Epithelial cell of proximal tubule (primary cell): Measurements from ENCODE around the gene SEMA4A. TPM values are rescaled to one million over a fixed set of nuclear protein-coding genes. Genes with fewer than 3 reads are reported as not detected.
"Not testable (repeated sequence)": the region's sequence is repeated elsewhere in the genome, so short reads cannot be mapped to it uniquely, and the experiment has no call there.

Experiments used
- DNase-seq: peaks from one replicate; pipeline ENCODE4 v3.0.0-alpha.2; 2011; ENCODE audit warnings: low read depth
- H3K4me3 ChIP-seq: 2 replicates; pipeline ENCODE4 v1.5.1; 2011; ENCODE audit warnings: low read depth, mild to moderate bottlenecking, low read length
- CTCF ChIP-seq: conservative IDR thresholded peaks from 2 replicates; pipeline ENCODE4 v1.5.1; 2012; ENCODE audit warnings: low read depth, mild to moderate bottlenecking, low read length
- total RNA-seq: library from RNA; depleted of rRNA; stranded (reverse); fragments of >200 nt; gene quantifications from 2 replicates; pipeline ENCODE4 v1.2.3, GENCODE V29; 2015

The SEMA4A gene
- total RNA-seq, 1 donor from 2014 or later = 3.5 TPM

- TF ChIP-seq CTCF = no peak
- H3K4me3 ChIP-seq = peak overlapping the region; percentile 61
- no peak for DNase-seq
Observed at GRCh38 chr1:156213644-156213966, 60.2 kb downstream of the SEMA4A start.

GRCh38 chr1:156214024-156214748 lies 60.8 kb downstream of the SEMA4A start:
- H3K4me3 ChIP-seq = peak overlapping the region; percentile 61
- DNase-seq = no peak

GRCh38 chr1:156216361-156217086 lies 63.1 kb downstream of the SEMA4A start:
- H3K4me3 ChIP-seq, DNase-seq: not testable (repeated sequence)

More at GRCh38 chr1:156214024-156214748, 60.8 kb downstream of the SEMA4A start:
- no peak for TF ChIP-seq CTCF

- no peak for DNase-seq
- no peak for TF ChIP-seq CTCF
- H3K4me3 ChIP-seq = no peak overlapping the region
Observed at GRCh38 chr1:156217871-156218270, 64.5 kb downstream of the SEMA4A start.

GRCh38 chr1:156220226-156220625 lies 66.8 kb downstream of the SEMA4A start:
- H3K4me3 ChIP-seq = no peak overlapping the region
- TF ChIP-seq CTCF = no peak
- DNase-seq = no peak

- H3K4me3 ChIP-seq = no peak overlapping the region
- TF ChIP-seq CTCF = no peak
- DNase-seq = no peak
Observed at GRCh38 chr1:156221986-156222692, 68.8 kb downstream of the SEMA4A start.

- H3K4me3 ChIP-seq = no peak overlapping the region
- no peak for TF ChIP-seq CTCF
- no peak for DNase-seq
Observed at GRCh38 chr1:156225677-156226014, 72.3 kb downstream of the SEMA4A start.
